GM23338 (cell line): ENCODE measurements around the gene FANCC. TPM values are rescaled to one million over a fixed set of nuclear protein-coding genes. Genes with fewer than 3 reads are reported as not detected.

Experiments
- ATAC-seq: fragments of 200-7000 bp; cut with Tn5 transposase; 3 replicates; pipeline ENCODE4 v1.9.1; 2020
- DNase-seq: peaks from one replicate; pipeline ENCODE4 v3.0.0-alpha.2; 2015; ENCODE audit warnings: low spot score
- H2AFZ ChIP-seq: fragments of 200-600 bp; sonication (generic); 2 replicates; pipeline ENCODE4 v1.8.0; 2016; ENCODE audit warnings: antibody characterized with exemption, mild to moderate bottlenecking, moderate library complexity
- H3F3A ChIP-seq: fragments of 200-600 bp; sonication (generic); replicated peaks from 2 replicates; pipeline ENCODE4 v1.8.0; 2017; ENCODE audit warnings: antibody characterized with exemption, mixed run types, low read depth
- H3K27ac ChIP-seq: fragments of 200-600 bp; sonication (generic); 2 replicates; pipeline ENCODE4 v1.6.1; 2016; ENCODE audit warnings: low read depth
- H3K27me3 ChIP-seq: fragments of 200-600 bp; sonication (generic); 2 replicates; pipeline ENCODE4 v1.8.0; 2016; ENCODE audit warnings: mild to moderate bottlenecking, mixed run types, moderate library complexity; ENCODE audit not compliant: insufficient read depth
- H3K36me3 ChIP-seq: fragments of 200-600 bp; sonication (generic); 2 replicates; pipeline ENCODE4 v1.8.0; 2016; ENCODE audit warnings: mild to moderate bottlenecking; ENCODE audit not compliant: insufficient read depth
- H3K4me1 ChIP-seq: fragments of 200-600 bp; sonication (generic); 2 replicates; pipeline ENCODE4 v1.8.0; 2016; ENCODE audit warnings: mild to moderate bottlenecking, moderate library complexity; ENCODE audit not compliant: insufficient read depth
- H3K4me2 ChIP-seq: fragments of 200-600 bp; sonication (generic); 2 replicates; pipeline ENCODE4 v1.7.1; 2017; ENCODE audit warnings: mixed run types
- H3K4me3 ChIP-seq: fragments of 200-600 bp; sonication (generic); 2 replicates; pipeline ENCODE4 v1.6.1; 2016; ENCODE audit warnings: mixed run types
- H3K79me2 ChIP-seq: fragments of 200-600 bp; sonication (generic); replicated peaks from 2 replicates; pipeline ENCODE4 v1.8.0; 2017; ENCODE audit warnings: mild to moderate bottlenecking; ENCODE audit not compliant: insufficient read depth
- H3K9me2 ChIP-seq: fragments of 200-600 bp; sonication (generic); 2 replicates; pipeline ENCODE4 v1.8.0; 2017; ENCODE audit not compliant: insufficient read depth
- H4K20me1 ChIP-seq: fragments of 200-600 bp; sonication (generic); replicated peaks from 2 replicates; pipeline ENCODE4 v1.8.0; 2017; ENCODE audit warnings: mild to moderate bottlenecking; ENCODE audit not compliant: insufficient read depth
- H3K27ac Mint-ChIP-seq: 2 replicates; pipeline ENCODE4 v1.8.0; 2020; ENCODE audit warnings: inconsistent platforms, mild to moderate bottlenecking, moderate library complexity, mixed read lengths
- H3K27me3 Mint-ChIP-seq: 3 replicates; pipeline ENCODE4 v1.8.0; 2022; ENCODE audit warnings: low read depth, mild to moderate bottlenecking, moderate library complexity, mixed read lengths, inconsistent platforms; ENCODE audit not compliant: insufficient read depth, poor library complexity
- H3K36me3 Mint-ChIP-seq: 3 replicates; pipeline ENCODE4 v1.8.0; 2021; ENCODE audit warnings: low read depth, mild to moderate bottlenecking, inconsistent platforms, moderate library complexity, mixed read lengths
- H3K4me1 Mint-ChIP-seq: 3 replicates; pipeline ENCODE4 v1.8.0; 2020; ENCODE audit warnings: mild to moderate bottlenecking, inconsistent platforms, mixed read lengths
- H3K4me3 Mint-ChIP-seq: 3 replicates; pipeline ENCODE4 v1.8.0; 2021; ENCODE audit warnings: moderate library complexity, mild to moderate bottlenecking, inconsistent platforms, mixed read lengths
- H3K9me3 Mint-ChIP-seq: 3 replicates; pipeline ENCODE4 v1.8.0; 2020; ENCODE audit warnings: moderate library complexity, mild to moderate bottlenecking, inconsistent platforms, mixed read lengths
- CREB1 ChIP-seq: fragments of 250-450 bp; sonication (Bioruptor Pico); IDR thresholded peaks from 2 replicates; pipeline ENCODE4 v1.5.0; 2020; ENCODE audit warnings: low read depth, mild to moderate bottlenecking, moderate library complexity
- EZH2phosphoT487 ChIP-seq: fragments of 200-600 bp; sonication (generic); IDR thresholded peaks from one replicate; pipeline ENCODE4 v1.8.1; 2018; ENCODE audit warnings: antibody characterized with exemption; ENCODE audit not compliant: unreplicated experiment
- JUNB ChIP-seq: IDR thresholded peaks from one replicate; pipeline ENCODE4 v1.6.1; 2016; ENCODE audit warnings: antibody characterized with exemption; ENCODE audit not compliant: unreplicated experiment
- NANOG ChIP-seq: IDR thresholded peaks from 2 replicates; pipeline ENCODE4 v1.6.1; 2016; ENCODE audit warnings: antibody characterized with exemption, borderline replicate concordance
- POLR2AphosphoS5 ChIP-seq: IDR thresholded peaks from 2 replicates; pipeline ENCODE4 v1.6.1; 2016; ENCODE audit warnings: antibody characterized with exemption, low read depth
- STAT1 ChIP-seq: IDR thresholded peaks from one replicate; pipeline ENCODE4 v1.6.1; 2016; ENCODE audit warnings: antibody characterized with exemption; ENCODE audit not compliant: unreplicated experiment
- ZNF114 ChIP-seq: fragments of 250-450 bp; sonication (Bioruptor Pico); IDR thresholded peaks from 2 replicates; pipeline ENCODE4 v1.5.0; 2020; ENCODE audit warnings: mild to moderate bottlenecking, moderate library complexity
- ZNF331 ChIP-seq: fragments of 250-450 bp; sonication (Bioruptor Pico); IDR thresholded peaks from 2 replicates; pipeline ENCODE4 v1.5.0; 2020; ENCODE audit warnings: low read depth, mild to moderate bottlenecking, moderate library complexity
- polyA plus RNA-seq: library from polyadenylated mRNA; unstranded; fragments of >200 nt; fragmentation: Nextera tagmentation; extraction: Ambion mirVana; gene quantifications from 2 replicates; pipeline ENCODE4 v1.2.1, GENCODE V29; 2016
- total RNA-seq: library from RNA; depleted of rRNA; stranded (reverse); fragments of >200 nt; shearing (Covaris generic); gene quantifications from 2 replicates; pipeline ENCODE4 v1.2.3, GENCODE V29; 2014
- TF ChIP-seq, protein P1 (sequence below): IDR thresholded peaks from one replicate; pipeline ENCODE4 v1.6.1; 2018; ENCODE audit warnings: antibody characterized with exemption; ENCODE audit not compliant: unreplicated experiment
- TF ChIP-seq, protein P2 (sequence below): IDR thresholded peaks from 2 replicates; pipeline ENCODE4 v1.6.1; 2016; ENCODE audit warnings: antibody characterized with exemption
- TF ChIP-seq, protein P3 (sequence below): fragments of 250-450 bp; sonication (Bioruptor Pico); IDR thresholded peaks from 2 replicates; pipeline ENCODE4 v1.5.0; 2020; ENCODE audit warnings: mild to moderate bottlenecking, moderate library complexity

FANCC gene
- total and polyA plus RNA-seq, 2 experiments from 2014 or later = 7.8 to 18.1 TPM

DNA sequence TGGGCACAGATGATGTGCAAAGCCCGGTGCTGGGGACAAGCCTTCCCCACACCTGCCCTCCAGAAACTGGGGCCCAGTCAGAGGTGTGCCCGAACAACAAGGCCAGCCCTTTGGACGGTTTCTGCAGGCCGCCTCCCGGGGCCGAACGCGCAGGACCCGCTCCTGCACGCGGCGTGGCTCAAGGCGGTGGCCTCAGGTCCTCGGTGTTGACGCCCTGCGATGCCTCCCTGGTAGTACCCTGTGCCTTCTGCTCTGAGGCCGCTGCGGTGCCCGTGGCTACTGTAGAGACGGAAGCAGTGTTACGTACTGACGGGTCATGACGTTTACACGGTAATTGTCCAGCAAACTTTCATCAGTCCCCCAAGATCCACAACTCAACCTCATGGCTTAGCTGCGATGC, 33.5 kb upstream of the FANCC start:
- TF ChIP-seq POLR2AphosphoS5 = no peak
- TF ChIP-seq, protein P1, sequence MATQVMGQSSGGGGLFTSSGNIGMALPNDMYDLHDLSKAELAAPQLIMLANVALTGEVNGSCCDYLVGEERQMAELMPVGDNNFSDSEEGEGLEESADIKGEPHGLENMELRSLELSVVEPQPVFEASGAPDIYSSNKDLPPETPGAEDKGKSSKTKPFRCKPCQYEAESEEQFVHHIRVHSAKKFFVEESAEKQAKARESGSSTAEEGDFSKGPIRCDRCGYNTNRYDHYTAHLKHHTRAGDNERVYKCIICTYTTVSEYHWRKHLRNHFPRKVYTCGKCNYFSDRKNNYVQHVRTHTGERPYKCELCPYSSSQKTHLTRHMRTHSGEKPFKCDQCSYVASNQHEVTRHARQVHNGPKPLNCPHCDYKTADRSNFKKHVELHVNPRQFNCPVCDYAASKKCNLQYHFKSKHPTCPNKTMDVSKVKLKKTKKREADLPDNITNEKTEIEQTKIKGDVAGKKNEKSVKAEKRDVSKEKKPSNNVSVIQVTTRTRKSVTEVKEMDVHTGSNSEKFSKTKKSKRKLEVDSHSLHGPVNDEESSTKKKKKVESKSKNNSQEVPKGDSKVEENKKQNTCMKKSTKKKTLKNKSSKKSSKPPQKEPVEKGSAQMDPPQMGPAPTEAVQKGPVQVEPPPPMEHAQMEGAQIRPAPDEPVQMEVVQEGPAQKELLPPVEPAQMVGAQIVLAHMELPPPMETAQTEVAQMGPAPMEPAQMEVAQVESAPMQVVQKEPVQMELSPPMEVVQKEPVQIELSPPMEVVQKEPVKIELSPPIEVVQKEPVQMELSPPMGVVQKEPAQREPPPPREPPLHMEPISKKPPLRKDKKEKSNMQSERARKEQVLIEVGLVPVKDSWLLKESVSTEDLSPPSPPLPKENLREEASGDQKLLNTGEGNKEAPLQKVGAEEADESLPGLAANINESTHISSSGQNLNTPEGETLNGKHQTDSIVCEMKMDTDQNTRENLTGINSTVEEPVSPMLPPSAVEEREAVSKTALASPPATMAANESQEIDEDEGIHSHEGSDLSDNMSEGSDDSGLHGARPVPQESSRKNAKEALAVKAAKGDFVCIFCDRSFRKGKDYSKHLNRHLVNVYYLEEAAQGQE = no peak
- no peak for TF ChIP-seq NANOG
- TF ChIP-seq JUNB = no peak
- no peak for TF ChIP-seq ZNF331 (CRISPR knock-in tag)
- TF ChIP-seq, protein P2, sequence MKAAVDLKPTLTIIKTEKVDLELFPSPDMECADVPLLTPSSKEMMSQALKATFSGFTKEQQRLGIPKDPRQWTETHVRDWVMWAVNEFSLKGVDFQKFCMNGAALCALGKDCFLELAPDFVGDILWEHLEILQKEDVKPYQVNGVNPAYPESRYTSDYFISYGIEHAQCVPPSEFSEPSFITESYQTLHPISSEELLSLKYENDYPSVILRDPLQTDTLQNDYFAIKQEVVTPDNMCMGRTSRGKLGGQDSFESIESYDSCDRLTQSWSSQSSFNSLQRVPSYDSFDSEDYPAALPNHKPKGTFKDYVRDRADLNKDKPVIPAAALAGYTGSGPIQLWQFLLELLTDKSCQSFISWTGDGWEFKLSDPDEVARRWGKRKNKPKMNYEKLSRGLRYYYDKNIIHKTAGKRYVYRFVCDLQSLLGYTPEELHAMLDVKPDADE = no peak
- no peak for TF ChIP-seq CREB1 (CRISPR knock-in tag)
- no peak for TF ChIP-seq EZH2phosphoT487
- no peak for TF ChIP-seq ZNF114 (CRISPR knock-in tag)
- H3K4me2 ChIP-seq = no peak overlapping the region

DNA sequence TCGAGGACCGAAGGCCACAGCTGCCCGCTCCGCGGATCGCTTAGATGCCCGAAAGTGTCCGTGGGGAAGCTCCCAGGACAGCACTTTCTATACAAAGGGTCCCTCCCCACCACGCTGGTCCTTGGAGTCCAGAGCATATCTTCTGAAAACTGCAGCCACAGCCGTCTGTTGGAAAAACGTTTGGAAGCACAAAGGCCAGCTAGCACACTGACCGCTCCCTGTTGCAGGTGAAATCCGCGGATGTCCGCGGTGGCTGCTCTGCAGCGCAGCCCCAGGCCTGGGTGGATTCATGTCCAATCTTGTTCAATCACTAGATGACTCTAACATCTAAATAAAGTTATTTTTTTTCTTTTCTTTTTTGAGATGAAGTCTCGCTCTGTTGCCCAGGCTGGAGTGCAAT, 32.8 kb upstream of the FANCC start:
- Histone ChIP-seq H4K20me1 (no peaks in the 10 kb centered on the region), H3K4me1 (no peaks in the 10 kb centered on the region), H3K79me2 (no peaks in the 10 kb centered on the region), H3F3A (0 out of 2 replicates have a peak, but pooled peaks cover 6% of the 10 kb centered on the region), H3K4me3 (peak overlapping the region; percentile 70), H3K9me2 (no peaks in the 10 kb centered on the region), H3K36me3 (no peaks in the 10 kb centered on the region; the same call in 1 of the 2 replicates), H3K4me2 (peak overlapping the region; percentile 90), H3K27ac (no peak overlapping the region), H3K27me3 (peaks cover 51% of the 10 kb centered on the region), H2AFZ (peak overlapping the region; percentile 99)
- Mint-ChIP-seq H3K27me3 (peaks cover 35% of the 10 kb centered on the region), H3K9me3 (no peaks in the 10 kb centered on the region), H3K4me3 (peak overlapping the region; percentile 77), H3K36me3 (no peaks in the 10 kb centered on the region), H3K4me1 (no peaks in the 10 kb centered on the region; the same call in 2 of the 3 replicates), H3K27ac (no peak overlapping the region)
- ATAC-seq = no peak
- DNase-seq = no peak
- TF ChIP-seq, protein P3, sequence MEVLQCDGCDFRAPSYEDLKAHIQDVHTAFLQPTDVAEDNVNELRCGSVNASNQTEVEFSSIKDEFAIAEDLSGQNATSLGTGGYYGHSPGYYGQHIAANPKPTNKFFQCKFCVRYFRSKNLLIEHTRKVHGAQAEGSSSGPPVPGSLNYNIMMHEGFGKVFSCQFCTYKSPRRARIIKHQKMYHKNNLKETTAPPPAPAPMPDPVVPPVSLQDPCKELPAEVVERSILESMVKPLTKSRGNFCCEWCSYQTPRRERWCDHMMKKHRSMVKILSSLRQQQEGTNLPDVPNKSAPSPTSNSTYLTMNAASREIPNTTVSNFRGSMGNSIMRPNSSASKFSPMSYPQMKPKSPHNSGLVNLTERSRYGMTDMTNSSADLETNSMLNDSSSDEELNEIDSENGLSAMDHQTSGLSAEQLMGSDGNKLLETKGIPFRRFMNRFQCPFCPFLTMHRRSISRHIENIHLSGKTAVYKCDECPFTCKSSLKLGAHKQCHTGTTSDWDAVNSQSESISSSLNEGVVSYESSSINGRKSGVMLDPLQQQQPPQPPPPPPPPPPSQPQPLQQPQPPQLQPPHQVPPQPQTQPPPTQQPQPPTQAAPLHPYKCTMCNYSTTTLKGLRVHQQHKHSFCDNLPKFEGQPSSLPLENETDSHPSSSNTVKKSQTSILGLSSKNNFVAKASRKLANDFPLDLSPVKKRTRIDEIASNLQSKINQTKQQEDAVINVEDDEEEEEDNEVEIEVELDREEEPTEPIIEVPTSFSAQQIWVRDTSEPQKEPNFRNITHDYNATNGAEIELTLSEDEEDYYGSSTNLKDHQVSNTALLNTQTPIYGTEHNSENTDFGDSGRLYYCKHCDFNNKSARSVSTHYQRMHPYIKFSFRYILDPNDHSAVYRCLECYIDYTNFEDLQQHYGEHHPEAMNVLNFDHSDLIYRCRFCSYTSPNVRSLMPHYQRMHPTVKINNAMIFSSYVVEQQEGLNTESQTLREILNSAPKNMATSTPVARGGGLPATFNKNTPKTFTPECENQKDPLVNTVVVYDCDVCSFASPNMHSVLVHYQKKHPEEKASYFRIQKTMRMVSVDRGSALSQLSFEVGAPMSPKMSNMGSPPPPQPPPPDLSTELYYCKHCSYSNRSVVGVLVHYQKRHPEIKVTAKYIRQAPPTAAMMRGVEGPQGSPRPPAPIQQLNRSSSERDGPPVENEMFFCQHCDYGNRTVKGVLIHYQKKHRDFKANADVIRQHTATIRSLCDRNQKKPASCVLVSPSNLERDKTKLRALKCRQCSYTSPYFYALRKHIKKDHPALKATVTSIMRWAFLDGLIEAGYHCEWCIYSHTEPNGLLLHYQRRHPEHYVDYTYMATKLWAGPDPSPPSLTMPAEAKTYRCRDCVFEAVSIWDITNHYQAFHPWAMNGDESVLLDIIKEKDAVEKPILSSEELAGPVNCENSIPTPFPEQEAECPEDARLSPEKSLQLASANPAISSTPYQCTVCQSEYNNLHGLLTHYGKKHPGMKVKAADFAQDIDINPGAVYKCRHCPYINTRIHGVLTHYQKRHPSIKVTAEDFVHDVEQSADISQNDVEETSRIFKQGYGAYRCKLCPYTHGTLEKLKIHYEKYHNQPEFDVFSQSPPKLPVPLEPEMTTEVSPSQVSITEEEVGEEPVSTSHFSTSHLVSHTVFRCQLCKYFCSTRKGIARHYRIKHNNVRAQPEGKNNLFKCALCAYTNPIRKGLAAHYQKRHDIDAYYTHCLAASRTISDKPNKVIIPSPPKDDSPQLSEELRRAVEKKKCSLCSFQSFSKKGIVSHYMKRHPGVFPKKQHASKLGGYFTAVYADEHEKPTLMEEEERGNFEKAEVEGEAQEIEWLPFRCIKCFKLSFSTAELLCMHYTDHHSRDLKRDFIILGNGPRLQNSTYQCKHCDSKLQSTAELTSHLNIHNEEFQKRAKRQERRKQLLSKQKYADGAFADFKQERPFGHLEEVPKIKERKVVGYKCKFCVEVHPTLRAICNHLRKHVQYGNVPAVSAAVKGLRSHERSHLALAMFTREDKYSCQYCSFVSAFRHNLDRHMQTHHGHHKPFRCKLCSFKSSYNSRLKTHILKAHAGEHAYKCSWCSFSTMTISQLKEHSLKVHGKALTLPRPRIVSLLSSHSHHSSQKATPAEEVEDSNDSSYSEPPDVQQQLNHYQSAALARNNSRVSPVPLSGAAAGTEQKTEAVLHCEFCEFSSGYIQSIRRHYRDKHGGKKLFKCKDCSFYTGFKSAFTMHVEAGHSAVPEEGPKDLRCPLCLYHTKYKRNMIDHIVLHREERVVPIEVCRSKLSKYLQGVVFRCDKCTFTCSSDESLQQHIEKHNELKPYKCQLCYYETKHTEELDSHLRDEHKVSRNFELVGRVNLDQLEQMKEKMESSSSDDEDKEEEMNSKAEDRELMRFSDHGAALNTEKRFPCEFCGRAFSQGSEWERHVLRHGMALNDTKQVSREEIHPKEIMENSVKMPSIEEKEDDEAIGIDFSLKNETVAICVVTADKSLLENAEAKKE (CRISPR knock-in tag) = no peak
- no peak for TF ChIP-seq ZNF331 (CRISPR knock-in tag)
- TF ChIP-seq STAT1 = no peak

More for the DNA sequence above, 33.5 kb upstream of the FANCC start:
- peak overlapping the region; percentile 43; the same call in 1 of the 2 replicates for H2AFZ ChIP-seq
- H3K9me2 ChIP-seq = no peaks in the 10 kb centered on the region
- no peaks in the 10 kb centered on the region; the same call in 1 of the 2 replicates for H3K36me3 ChIP-seq
- Mint-ChIP-seq H3K9me3 (no peaks in the 10 kb centered on the region), H3K4me3 (no peak overlapping the region), H3K4me1 (no peaks in the 10 kb centered on the region; the same call in 2 of the 3 replicates), H3K27me3 (peaks cover 35% of the 10 kb centered on the region), H3K27ac (no peak overlapping the region), H3K36me3 (no peaks in the 10 kb centered on the region)
- no peak overlapping the region for H3K27ac ChIP-seq
- no peaks in the 10 kb centered on the region for H3K79me2 ChIP-seq
- H3F3A ChIP-seq = 0 out of 2 replicates have a peak, but pooled peaks cover 6% of the 10 kb centered on the region
- no peak overlapping the region for H3K4me3 ChIP-seq
- H3K4me1 ChIP-seq = no peaks in the 10 kb centered on the region
- DNase-seq = no peak
- ATAC-seq = no peak
- H3K27me3 ChIP-seq = peaks cover 51% of the 10 kb centered on the region
- H4K20me1 ChIP-seq = no peaks in the 10 kb centered on the region
